NCI-H526 treated with DMSO at 0.1 percent for 48 hours (cell line): ENCODE results near the gene CWC15.
"Not testable (repeated sequence)": the region's sequence is repeated elsewhere in the genome, so short reads cannot be mapped to it uniquely, and the experiment has no call there.

Source experiments
- DNase-seq: peaks from one replicate; lab custom pipeline; 2025; lab: John Stamatoyannopoulos, UW

The CWC15 gene

GRCh38 chr11:94913718-94914394, 59.5 kb downstream of the CWC15 start:
- not testable (repeated sequence) for DNase-seq

DNA sequence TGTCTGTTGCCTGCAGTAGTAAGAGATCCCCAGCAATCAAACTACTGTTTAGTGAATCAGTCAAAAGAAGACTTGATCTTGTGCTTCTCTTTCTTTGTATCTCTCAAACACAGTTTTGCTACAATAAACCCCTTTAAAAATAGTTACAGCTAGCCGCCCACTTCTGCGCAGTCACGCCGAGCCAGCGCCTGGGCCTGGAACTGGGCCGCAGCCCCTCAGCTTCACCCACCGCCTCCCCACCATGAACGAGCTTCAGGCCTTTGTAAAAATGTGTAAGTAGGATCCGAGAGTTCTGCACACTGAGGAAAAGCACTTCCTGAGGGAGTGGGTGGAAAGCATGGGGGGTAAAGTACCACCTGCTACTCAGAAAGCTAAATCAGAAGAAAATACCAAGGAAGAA, 60.5 kb downstream of the CWC15 start:
- no peak for DNase-seq
